GM12891 (cell line): ENCODE data around the gene ASTN2.

Source experiments
- POLR2A ChIP-seq: IDR thresholded peaks from 2 replicates; pipeline ENCODE4 v1.6.1; 2011; ENCODE audit warnings: low read depth, low read length, control low read depth
- POLR2AphosphoS5 ChIP-seq: IDR thresholded peaks from 2 replicates; pipeline ENCODE4 v1.6.1; 2011; ENCODE audit warnings: low read depth, low read length, control low read depth
- POU2F2 ChIP-seq: IDR thresholded peaks from 2 replicates; pipeline ENCODE4 v1.6.1; 2011; ENCODE audit warnings: low read depth, mild to moderate bottlenecking, control low read depth, low read length, moderate library complexity
- SPI1 ChIP-seq: IDR thresholded peaks from 2 replicates; pipeline ENCODE4 v1.6.1; 2011; ENCODE audit warnings: low read depth, low read length, control low read depth
- TAF1 ChIP-seq: IDR thresholded peaks from 2 replicates; pipeline ENCODE4 v1.6.1; 2011; ENCODE audit warnings: low read depth, low read length, control low read depth

- TF ChIP-seq TAF1, result no peak
- TF ChIP-seq POLR2AphosphoS5, result no peak
- TF ChIP-seq POU2F2, result no peak
- no peak for TF ChIP-seq POLR2A
- no peak for TF ChIP-seq SPI1
Measured at GRCh38 chr9:116432051-116432450, 982.8 kb downstream of the ASTN2 start.
